Epithelial cell of proximal tubule (primary cell): ENCODE data around the gene TMEM131L. TPM values are rescaled to one million over a fixed set of nuclear protein-coding genes. Genes with fewer than 3 reads are reported as not detected.
A peak's percentile ranks its signal among the peaks of the same experiment; 100 is the strongest.

Experiments used
- DNase-seq: peaks from one replicate; pipeline ENCODE4 v3.0.0-alpha.2; 2011; ENCODE audit warnings: low read depth
- H3K4me3 ChIP-seq: 2 replicates; pipeline ENCODE4 v1.5.1; 2011; ENCODE audit warnings: low read depth, mild to moderate bottlenecking, low read length
- CTCF ChIP-seq: conservative IDR thresholded peaks from 2 replicates; pipeline ENCODE4 v1.5.1; 2012; ENCODE audit warnings: low read depth, mild to moderate bottlenecking, low read length
- total RNA-seq: library from RNA; depleted of rRNA; stranded (reverse); fragments of >200 nt; gene quantifications from 2 replicates; pipeline ENCODE4 v1.2.3, GENCODE V29; 2015

TMEM131L gene
- total RNA-seq, 1 donor from 2014 or later = 4.5 TPM

DNA sequence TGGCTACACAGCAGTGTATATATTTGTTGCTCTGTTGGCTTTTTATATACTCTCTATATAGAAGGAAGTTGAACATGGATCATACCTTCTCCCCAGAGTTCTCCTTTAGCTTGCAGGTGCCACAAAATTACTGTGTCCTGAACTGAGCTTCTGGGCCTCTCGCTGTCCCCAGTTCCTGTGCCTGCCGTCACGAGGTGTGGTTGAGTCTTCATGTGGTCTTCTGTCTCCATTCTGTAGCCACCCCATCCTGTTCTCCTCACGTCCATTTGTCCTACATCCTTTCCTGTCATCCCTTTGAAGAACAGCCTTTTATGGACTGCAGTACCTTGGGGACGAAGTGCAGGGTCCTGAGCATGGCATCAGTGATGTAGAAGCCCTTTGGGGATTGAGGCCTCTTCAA lies 14.5 kb downstream of the TMEM131L start:
- no peak for DNase-seq
- no peak for TF ChIP-seq CTCF
- no peak overlapping the region for H3K4me3 ChIP-seq

GRCh38 chr4:153481478-153481877 lies 15.3 kb downstream of the TMEM131L start:
- H3K4me3 ChIP-seq = no peak overlapping the region
- DNase-seq = no peak
- TF ChIP-seq CTCF = no peak

DNA sequence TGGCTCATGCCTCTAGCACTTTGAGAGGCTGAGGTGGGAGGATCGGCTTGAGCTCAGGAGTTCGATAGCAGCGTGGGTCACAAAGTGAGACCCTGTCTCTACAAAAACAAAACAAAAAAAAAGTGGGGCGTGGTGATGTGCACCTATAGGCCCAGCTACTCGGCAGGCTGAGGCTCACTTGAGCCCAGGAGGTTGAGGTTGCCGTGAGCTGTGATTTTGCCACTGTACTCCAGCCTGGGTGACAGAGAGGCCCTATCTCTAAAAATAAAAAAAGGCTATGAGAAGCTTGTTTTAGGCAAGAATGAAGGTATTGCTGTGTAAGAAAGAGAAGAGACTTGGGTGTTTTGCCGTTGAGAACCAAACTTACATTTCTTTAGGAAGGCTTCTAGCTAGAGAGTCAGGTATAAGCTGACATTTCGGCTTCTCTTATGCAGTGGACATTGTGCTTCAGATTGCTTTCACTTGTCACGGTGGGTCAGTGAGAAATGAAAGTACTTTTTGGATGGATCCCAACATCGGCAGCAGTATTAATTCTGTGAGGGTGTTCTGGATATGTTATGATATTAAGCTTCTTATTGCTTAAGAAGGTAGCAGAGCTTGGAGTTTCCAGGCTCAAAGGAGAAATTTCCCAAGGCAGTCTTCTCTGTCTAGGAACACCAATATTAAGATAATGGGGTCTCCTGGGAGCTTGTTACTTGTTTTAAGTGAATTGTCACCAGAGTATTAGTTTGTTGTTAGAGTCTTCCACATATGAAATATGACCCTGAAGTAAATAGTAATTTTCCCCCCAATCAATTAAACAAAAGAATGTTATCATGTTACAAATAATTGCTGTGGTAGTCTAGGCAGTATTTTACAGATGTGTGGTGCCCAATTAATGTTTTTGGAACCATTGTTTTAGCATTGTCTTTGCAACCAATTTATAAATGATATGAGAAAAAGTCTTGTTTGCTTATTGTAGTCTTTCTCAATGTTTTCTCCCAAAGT lies 17.6 kb downstream of the TMEM131L start:
- no peak for DNase-seq
- no peak overlapping the region for H3K4me3 ChIP-seq
- TF ChIP-seq CTCF = no peak

GRCh38 chr4:153485359-153485758 lies 19.2 kb downstream of the TMEM131L start:
- H3K4me3 ChIP-seq = no peak overlapping the region
- DNase-seq = no peak
- no peak for TF ChIP-seq CTCF

DNA sequence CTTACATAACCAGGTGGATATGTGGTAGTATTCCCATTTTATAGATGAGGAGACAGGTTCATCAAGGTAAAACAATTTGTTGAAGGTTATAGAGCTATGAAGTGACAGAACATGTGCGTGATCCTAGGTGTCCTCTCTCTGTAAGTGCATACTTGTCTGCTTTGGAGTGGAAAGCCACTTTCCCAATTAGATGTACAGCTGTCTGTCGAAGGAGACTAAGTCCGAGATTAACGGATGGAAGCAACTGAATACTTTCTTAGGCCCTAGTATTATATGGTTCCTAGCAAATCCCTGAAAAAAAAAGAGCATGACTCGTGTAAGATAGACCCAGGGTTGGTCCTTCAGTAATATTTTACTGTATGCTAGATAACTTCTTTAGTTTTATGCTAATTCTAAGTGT lies 19.7 kb downstream of the TMEM131L start:
- TF ChIP-seq CTCF = no peak
- no peak overlapping the region for H3K4me3 ChIP-seq
- DNase-seq = no peak

DNA sequence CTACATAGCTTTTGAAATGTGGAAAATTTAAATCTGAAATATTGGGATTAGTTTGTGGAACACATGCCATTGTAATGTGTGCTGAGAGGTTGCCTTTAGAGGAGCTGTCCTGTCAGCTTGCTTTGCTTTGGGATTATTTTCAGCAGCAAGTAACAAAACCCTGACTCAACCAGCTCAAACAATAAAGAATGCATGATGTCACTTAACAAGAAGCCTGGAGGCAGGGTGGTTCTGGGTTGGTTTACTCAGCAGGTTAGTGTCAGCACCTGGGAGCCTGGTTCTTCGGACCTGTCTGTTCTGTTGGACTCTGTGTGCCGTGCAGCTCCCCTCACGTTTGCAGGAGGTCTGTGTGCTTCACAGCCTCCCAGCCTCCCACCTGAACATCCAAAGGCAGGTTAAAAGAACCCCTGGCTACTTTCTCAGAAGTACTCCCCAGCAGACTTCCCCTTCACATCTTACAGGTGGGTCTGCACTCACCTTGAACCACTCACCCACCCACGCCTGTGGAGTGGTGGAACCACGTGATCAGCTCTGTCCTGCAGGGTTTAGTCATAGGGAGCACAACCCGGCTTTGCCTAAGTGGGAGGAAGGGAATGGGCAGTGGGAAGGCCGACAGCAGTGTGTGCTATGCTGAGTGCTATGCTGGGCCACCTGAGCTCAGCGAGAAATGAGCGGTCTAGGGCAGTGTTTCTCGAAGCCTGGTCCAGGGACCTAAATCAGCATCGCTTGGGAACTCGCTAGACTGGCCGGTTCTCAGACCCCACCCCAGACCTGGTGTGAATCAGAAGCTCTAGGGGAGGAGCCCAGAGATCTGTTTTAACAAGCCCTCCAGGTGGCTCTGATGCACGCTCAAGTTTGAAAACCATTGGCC lies 20.4 kb downstream of the TMEM131L start:
- no peak overlapping the region for H3K4me3 ChIP-seq
- no peak for TF ChIP-seq CTCF
- DNase-seq = peak; percentile 76
